ENCODE measurements around the gene FER. TPM values are rescaled to one million over a fixed set of nuclear protein-coding genes. Genes with fewer than 3 reads are reported as not detected.
"Not testable (repeated sequence)": the region's sequence is repeated elsewhere in the genome, so short reads cannot be mapped to it uniquely, and the experiment has no call there.

The FER gene
- total RNA-seq, 1 donor, result 10.7 TPM

GRCh38 chr5:109171437-109172073, 423.9 kb downstream of the FER start:
- H3K27me3 ChIP-seq (ENCODE audit: insufficient read depth, low read length), result not testable (repeated sequence)

GRCh38 chr5:109173036-109173794, 425.5 kb downstream of the FER start:
- Histone ChIP-seq H3K4me1 (ENCODE audit: insufficient read depth, low read length) (no peaks in the 10 kb centered on the region), H3K27me3 (ENCODE audit: insufficient read depth, low read length) (no peaks in the 10 kb centered on the region), H3K4me3 (ENCODE audit: low read length) (no peak overlapping the region), H3K9me3 (ENCODE audit: low read depth, low read length) (no peaks in the 10 kb centered on the region)

More at GRCh38 chr5:109171437-109172073, 423.9 kb downstream of the FER start:
- H3K4me3 ChIP-seq (ENCODE audit: low read length); H3K4me1 ChIP-seq (ENCODE audit: insufficient read depth, low read length); H3K9me3 ChIP-seq (ENCODE audit: low read depth, low read length): not testable (repeated sequence)

DNA sequence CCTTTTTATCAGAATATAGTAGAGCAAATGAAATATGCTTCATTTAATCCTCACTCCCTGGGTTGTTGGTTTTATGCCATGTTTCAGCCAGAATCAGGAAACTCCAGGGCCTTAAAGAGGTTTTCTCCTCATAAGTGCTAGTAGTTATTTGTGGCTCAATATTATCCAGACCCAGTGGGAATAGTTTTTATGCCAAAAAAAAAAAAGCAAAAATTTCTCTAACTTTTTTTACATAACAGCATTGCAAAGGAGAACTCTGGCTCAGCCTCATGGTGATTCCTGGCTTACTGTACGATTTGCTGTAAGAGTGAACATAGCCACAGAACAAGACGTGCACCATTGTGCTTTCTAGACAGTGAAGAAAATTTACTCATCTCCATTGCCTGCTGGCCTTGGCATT, 429.5 kb downstream of the FER start:
- H3K9me3 ChIP-seq (ENCODE audit: low read depth, low read length), result no peaks in the 10 kb centered on the region
- no peaks in the 10 kb centered on the region for H3K4me1 ChIP-seq (ENCODE audit: insufficient read depth, low read length)
- no peak overlapping the region for H3K4me3 ChIP-seq (ENCODE audit: low read length)
- no peaks in the 10 kb centered on the region for H3K27me3 ChIP-seq (ENCODE audit: insufficient read depth, low read length)

DNA sequence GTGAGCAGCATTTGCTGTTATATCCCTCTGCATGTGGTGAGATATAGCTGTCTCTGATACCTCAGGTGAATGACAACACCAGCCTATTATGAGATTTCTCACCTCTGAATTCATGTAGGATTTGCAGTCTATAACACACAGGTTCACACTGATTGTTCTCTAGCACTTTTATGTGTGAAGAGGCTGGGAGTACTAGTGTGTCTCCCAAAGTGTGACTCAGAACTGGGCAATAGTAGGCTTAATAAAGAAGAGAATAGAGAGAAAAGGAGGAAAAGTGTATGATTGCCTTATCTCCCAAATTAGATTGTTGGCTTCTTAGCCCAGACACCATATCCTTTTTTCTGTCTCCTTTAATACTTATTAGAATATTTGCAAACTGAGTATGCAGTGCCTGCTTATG, 430.1 kb downstream of the FER start:
- no peaks in the 10 kb centered on the region for H3K27me3 ChIP-seq (ENCODE audit: insufficient read depth, low read length)
- no peaks in the 10 kb centered on the region for H3K9me3 ChIP-seq (ENCODE audit: low read depth, low read length)
- H3K4me3 ChIP-seq (ENCODE audit: low read length), result no peak overlapping the region
- no peaks in the 10 kb centered on the region for H3K4me1 ChIP-seq (ENCODE audit: insufficient read depth, low read length)

DNA sequence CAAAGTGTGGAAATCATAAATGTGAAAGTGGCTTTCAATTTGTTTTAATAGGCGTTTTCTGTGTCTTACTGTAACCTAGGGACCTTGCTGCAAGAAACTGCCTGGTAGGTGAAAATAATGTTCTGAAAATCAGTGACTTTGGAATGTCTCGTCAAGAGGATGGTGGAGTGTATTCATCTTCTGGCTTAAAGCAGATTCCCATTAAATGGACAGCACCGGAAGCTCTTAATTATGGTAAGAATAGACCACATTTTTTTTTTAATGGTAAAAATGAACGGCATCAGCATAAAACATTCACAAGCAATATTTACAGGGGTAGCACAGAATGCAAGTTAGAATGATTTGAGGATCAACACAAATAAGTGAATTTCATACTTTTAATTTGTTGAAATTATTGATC, 433.0 kb downstream of the FER start:
- H3K27me3 ChIP-seq (ENCODE audit: insufficient read depth, low read length), result no peaks in the 10 kb centered on the region
- H3K4me3 ChIP-seq (ENCODE audit: low read length), result no peak overlapping the region
- no peaks in the 10 kb centered on the region for H3K4me1 ChIP-seq (ENCODE audit: insufficient read depth, low read length)
- no peaks in the 10 kb centered on the region for H3K9me3 ChIP-seq (ENCODE audit: low read depth, low read length)

- no peak overlapping the region for H3K4me3 ChIP-seq (ENCODE audit: low read length)
- no peaks in the 10 kb centered on the region for H3K9me3 ChIP-seq (ENCODE audit: low read depth, low read length)
- H3K27me3 ChIP-seq (ENCODE audit: insufficient read depth, low read length), result no peaks in the 10 kb centered on the region
- H3K4me1 ChIP-seq (ENCODE audit: insufficient read depth, low read length), result no peaks in the 10 kb centered on the region
Measured at GRCh38 chr5:109186759-109187158, 439.1 kb downstream of the FER start.

GRCh38 chr5:109191153-109191558, 443.5 kb downstream of the FER start:
- Histone ChIP-seq H3K4me3 (ENCODE audit: low read length) (no peak overlapping the region), H3K4me1 (ENCODE audit: insufficient read depth, low read length) (no peaks in the 10 kb centered on the region), H3K27me3 (ENCODE audit: insufficient read depth, low read length) (no peaks in the 10 kb centered on the region), H3K9me3 (ENCODE audit: low read depth, low read length) (no peaks in the 10 kb centered on the region)

GRCh38 chr5:109192027-109192426, 444.3 kb downstream of the FER start:
- H3K4me1 ChIP-seq (ENCODE audit: insufficient read depth, low read length), result no peaks in the 10 kb centered on the region
- H3K27me3 ChIP-seq (ENCODE audit: insufficient read depth, low read length), result no peaks in the 10 kb centered on the region
- no peak overlapping the region for H3K4me3 ChIP-seq (ENCODE audit: low read length)
- H3K9me3 ChIP-seq (ENCODE audit: low read depth, low read length), result no peaks in the 10 kb centered on the region

DNA sequence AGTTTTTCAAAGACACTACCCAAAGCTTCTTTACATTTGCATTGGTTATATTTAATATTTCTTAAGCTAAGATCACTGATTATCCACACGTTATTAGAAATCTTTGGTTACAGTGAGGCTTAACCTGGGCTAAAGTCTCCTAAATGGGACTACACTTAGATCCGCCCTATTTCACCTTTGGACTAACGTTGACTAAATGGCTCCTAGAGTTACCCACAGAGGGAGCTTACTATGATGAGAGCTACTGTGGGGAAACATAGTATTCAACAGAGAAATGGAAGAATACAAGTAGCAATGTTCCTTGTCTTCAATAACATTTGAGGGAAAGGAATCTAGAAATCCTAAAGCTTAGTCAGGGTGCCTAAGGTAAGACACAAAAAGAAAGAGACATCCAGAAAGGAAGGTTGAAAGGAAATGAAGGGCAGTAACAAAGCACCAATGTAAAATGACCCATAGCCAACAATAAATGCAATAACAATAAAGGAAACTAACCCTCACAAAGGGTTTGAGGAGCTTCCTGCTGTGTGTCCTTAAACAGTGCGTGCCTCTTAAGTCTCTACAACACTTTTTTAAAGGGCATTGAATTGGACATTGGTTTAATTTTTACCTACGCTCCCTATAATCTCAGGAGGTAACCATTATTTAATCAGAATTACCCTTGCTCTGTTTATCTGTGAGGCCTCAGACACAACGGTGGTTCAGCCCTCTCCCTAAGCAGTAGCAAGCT, 445.0 kb downstream of the FER start:
- Histone ChIP-seq H3K4me3 (ENCODE audit: low read length) (no peak overlapping the region), H3K27me3 (ENCODE audit: insufficient read depth, low read length) (no peaks in the 10 kb centered on the region), H3K4me1 (ENCODE audit: insufficient read depth, low read length) (no peaks in the 10 kb centered on the region), H3K9me3 (ENCODE audit: low read depth, low read length) (no peaks in the 10 kb centered on the region)

- H3K4me3 ChIP-seq (ENCODE audit: low read length), result no peak overlapping the region
- H3K9me3 ChIP-seq (ENCODE audit: low read depth, low read length), result no peaks in the 10 kb centered on the region
- H3K4me1 ChIP-seq (ENCODE audit: insufficient read depth, low read length), result no peaks in the 10 kb centered on the region
- H3K27me3 ChIP-seq (ENCODE audit: insufficient read depth, low read length), result no peaks in the 10 kb centered on the region
Measured at GRCh38 chr5:109195667-109196066, 448.0 kb downstream of the FER start.

GRCh38 chr5:109196087-109196822, 448.6 kb downstream of the FER start:
- no peaks in the 10 kb centered on the region for H3K9me3 ChIP-seq (ENCODE audit: low read depth, low read length)
- no peaks in the 10 kb centered on the region for H3K27me3 ChIP-seq (ENCODE audit: insufficient read depth, low read length)
- no peaks in the 10 kb centered on the region for H3K4me1 ChIP-seq (ENCODE audit: insufficient read depth, low read length)
- H3K4me3 ChIP-seq (ENCODE audit: low read length), result no peak overlapping the region

- H3K4me3 ChIP-seq (ENCODE audit: low read length), result no peak overlapping the region
- no peaks in the 10 kb centered on the region for H3K9me3 ChIP-seq (ENCODE audit: low read depth, low read length)
- no peaks in the 10 kb centered on the region for H3K4me1 ChIP-seq (ENCODE audit: insufficient read depth, low read length)
- H3K27me3 ChIP-seq (ENCODE audit: insufficient read depth, low read length), result no peaks in the 10 kb centered on the region
Measured at GRCh38 chr5:109196823-109197160, 449.1 kb downstream of the FER start.

DNA sequence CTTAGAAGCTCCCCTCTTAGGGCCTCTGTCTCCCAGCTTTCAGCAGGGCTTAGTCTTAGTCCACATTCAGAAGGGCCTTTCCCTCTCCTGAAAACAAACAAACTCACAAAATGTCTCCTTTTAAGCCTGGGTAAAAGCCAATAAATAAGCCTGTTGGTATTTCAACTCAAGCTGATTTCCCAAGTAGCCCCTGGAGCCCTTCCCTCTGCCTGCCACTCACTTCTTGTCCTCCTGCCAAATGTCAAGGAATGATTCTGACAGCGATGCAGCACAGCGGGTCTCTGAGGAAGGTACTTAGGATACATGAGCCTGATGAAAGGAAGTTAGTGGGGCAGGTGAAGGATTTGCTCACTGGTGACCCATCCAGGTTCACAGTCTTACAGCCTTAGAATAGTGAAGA, 451.6 kb downstream of the FER start:
- H3K9me3 ChIP-seq (ENCODE audit: low read depth, low read length), result no peaks in the 10 kb centered on the region
- H3K4me1 ChIP-seq (ENCODE audit: insufficient read depth, low read length), result no peaks in the 10 kb centered on the region

GRCh38 chr5:109199799-109200620, 452.3 kb downstream of the FER start:
- H3K4me1 ChIP-seq (ENCODE audit: insufficient read depth, low read length), result no peaks in the 10 kb centered on the region
- H3K9me3 ChIP-seq (ENCODE audit: low read depth, low read length), result no peaks in the 10 kb centered on the region
- H3K4me3 ChIP-seq (ENCODE audit: low read length), result no peak overlapping the region
- H3K27me3 ChIP-seq (ENCODE audit: insufficient read depth, low read length), result no peaks in the 10 kb centered on the region

More for the DNA sequence above, 451.6 kb downstream of the FER start:
- no peak overlapping the region for H3K4me3 ChIP-seq (ENCODE audit: low read length)
- H3K27me3 ChIP-seq (ENCODE audit: insufficient read depth, low read length), result no peaks in the 10 kb centered on the region

Measured in mononuclear cell (primary cell).